NCI-H226 (cell line): ENCODE results near the gene VEPH1.

ENCODE experiments used
- DNase-seq: peaks from one replicate; pipeline ENCODE4 v3.0.0-alpha.2; 2015

The VEPH1 gene

DNA sequence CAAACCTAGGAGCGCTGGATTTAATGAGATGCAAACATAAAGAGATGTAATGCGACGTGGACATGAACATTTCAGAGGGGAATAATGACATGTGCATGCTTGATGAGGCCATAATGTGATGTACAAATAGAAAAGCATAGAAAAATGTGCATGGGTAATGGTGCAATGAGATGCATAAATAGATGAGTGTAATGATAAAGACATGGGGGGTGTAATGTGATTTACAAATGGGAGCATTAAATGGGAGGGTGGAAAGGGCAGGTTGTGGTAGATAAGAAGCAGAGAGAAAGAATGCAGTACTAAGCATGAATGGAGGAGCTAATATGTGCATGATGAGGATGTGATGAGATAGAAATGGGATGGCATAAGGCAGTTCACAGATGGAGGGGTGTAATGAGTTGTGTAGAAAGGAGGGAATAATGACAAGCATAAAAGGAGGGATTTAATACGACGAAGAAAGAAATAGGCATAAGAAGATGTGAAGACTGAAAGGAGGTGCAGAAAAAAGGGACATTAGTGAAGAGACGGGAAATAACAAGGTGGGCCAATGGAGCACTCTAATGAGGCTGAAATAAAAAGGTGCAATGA lies 205.8 kb downstream of the VEPH1 start:
- DNase-seq, result no peak

DNA sequence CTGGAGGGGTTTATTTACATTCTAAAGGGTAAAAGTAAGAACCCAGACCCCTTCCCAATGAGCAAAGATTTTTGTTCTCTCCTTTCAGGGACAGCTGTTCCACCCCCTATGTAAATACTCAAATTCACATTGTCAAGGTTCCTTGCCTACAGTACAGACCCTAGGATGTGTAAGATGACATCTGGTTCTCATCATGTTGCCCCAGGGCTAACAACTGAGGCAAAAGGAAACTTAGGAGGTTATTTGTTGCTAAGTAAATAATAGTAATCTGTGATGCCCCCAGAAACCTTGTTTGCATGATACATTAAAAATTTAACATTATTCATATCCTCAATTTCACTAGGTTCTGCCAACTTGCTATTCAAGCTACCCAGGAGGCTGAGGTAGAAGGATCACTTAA lies 208.3 kb downstream of the VEPH1 start:
- DNase-seq, result no peak

DNA sequence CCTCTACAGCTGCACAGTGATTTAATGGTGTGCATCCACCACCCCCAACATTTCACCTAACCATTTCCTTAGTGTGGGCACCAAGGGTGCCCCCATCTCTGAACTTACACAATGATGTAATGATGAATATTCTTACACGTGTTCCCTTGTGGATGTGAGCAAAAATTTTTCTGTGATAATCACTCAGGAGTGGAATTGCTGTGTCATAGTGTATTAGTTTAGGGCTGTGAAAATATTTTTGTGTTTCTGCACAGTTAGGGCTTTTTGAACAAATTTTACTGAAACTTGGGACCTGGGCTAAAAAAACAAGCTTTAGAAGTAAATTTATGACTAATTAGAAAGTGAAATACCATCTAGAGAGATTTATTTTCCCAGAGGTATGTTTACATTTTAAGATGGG lies 208.7 kb downstream of the VEPH1 start:
- no peak for DNase-seq

DNA sequence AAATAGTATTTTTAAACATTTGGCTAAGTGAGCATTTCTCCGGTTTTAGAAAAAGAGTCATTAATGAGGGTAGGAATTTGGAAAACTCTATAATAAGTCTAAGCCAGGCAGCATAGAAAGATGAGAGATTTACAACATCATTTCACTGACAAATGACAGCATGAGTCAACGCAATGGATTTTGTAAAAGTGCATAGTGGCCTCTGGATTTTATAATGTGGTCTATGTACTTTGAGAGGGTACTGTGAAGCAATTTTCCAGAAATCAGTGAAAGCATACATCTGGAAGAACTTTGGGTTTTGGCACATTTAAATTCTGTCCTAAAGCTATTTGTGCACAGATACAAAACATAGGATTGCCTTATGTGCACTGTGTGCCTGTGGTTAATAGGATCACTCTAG lies 212.4 kb downstream of the VEPH1 start:
- DNase-seq, result peak; percentile 47

DNA sequence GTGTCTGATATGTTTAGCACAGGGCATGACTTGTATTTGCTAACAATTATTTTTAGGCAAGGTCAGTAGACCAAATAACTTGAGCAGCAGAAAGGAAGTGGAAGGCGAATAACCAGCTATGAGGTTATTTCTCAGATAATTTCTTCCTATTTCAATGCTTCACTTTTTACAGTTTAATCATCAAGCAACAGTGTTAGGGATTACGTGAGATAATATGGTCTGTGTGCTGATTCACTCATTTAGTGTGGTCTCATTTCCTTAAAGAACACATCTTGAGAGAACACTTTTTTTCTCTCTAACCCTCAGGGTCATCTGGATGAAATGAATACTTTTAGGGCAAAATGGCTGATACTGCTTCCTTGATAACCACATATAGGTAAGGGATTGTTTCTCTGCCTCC lies 217.2 kb downstream of the VEPH1 start:
- no peak for DNase-seq

GRCh38 chr3:157285141-157285540 lies 218.1 kb downstream of the VEPH1 start:
- no peak for DNase-seq

DNA sequence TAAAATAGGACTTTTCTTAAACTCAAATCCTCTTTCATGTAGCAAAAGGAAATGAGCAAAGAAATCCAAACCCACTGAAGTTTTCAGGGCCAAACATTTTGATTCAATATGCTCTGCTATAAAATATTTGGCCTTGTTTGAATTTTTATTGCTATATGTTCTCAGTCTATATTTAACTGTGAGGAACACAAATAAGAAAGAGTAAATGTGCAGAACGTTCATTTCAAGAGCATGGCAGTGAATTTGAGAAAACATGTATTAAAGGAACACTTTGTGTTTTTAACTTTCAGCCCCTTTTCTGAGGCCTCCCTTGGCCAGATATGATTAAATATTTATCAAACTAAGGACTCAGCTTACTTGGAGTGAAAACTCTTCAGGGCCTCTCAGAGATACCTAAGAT lies 218.5 kb downstream of the VEPH1 start:
- DNase-seq, result no peak

- DNase-seq, result peak; percentile 65
Measured at GRCh38 chr3:157282261-157283191, 220.7 kb downstream of the VEPH1 start.

DNA sequence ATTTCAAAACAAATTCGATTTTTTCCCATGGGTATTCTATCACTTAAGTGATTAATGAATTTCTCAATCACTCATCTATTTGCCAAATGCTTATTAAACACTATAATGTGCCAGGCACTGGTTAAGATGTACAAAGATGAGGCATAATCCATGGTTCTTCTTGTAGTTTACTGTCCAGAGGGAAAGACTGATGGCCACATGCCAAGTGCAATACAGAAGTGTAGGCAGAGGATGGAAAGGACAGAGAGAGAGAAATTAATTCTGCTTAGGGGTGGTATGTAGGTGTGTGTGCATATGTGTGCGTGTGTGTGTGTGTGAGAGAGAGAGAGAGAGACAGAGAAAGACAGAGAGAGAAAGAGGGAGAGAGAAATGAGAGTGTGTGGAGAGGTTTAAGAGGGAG lies 222.4 kb downstream of the VEPH1 start:
- no peak for DNase-seq

DNA sequence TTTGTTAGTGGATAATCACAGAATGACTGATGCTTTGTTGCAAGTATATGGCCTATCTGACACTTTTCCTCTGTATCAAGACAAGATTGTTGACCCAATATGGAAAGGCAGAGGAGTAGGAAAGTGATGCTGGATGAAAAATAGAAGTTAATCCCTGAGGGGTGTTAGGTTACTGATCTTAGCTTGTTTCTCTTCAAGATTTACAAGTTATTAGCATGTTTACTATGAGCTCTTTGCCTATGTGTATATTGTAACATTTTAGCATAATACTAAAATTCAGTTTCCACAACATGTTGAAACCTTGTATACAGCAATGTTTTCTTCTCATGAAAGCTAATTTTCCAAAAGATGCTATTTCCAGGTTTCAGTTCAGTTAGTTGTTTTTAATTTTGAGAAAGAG lies 222.9 kb downstream of the VEPH1 start:
- no peak for DNase-seq

GRCh38 chr3:157279237-157279636 lies 224.0 kb downstream of the VEPH1 start:
- DNase-seq, result peak; percentile 47

DNA sequence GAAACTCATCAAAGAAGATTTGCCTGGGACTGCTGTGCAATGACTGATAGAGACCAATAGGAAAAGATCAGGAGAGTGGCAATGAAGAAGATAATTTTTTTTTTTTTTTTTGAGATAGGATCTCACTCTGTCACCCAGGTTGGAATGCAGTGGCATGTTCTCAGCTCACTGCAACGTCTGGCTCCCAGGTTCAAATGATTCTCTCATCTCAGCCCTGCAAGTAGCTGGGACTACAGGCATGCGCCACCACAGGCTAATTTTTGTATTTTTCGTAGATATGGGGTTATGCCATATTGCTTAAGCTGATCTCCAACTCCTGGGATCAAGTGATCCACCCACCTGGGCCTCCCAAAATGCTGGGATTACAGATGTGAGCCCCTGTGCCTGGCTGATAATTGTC lies 226.4 kb downstream of the VEPH1 start:
- no peak for DNase-seq

DNA sequence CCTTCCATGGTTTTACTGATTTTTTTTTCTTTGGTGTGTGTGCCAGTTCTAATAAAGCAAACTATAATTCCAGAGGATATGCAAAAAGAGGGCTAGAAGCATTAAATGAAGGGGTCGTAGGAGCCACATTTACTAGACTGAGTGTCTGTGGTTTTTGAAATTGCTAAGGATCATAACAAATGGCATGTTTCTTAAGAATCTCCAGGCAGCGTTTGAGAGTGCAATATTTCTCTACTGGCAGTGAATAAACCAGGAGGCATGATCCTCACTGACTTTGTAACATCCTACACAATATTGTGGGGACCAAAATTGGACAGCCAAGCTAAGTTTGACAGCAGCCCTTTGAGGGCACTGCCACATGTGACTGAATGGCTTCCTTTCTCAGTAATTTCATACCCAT lies 227.4 kb downstream of the VEPH1 start:
- no peak for DNase-seq

DNA sequence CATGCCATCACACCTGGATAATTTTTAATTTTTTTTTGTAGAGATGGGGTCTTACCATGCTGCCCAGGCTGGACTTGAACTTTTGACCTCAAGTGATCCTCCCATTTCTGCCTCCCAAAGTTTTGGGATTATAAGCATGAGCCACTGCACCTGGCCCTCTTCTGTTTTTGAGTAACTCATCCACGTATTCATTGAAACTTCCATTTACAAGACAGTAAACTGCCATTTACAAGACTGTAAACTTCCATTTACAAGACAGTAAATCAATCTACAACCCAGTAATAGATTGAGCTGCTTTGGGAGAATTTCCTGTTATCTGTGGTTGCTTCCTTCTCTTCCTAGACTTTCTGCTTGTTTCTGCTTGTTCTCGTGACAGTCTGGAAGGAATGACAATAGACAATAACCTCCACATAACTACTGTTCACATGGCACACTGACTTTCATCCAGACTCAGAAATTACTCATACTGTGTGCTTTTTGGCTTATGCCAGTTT lies 228.5 kb downstream of the VEPH1 start:
- no peak for DNase-seq

GRCh38 chr3:157271283-157271882 lies 231.8 kb downstream of the VEPH1 start:
- DNase-seq, result no peak

DNA sequence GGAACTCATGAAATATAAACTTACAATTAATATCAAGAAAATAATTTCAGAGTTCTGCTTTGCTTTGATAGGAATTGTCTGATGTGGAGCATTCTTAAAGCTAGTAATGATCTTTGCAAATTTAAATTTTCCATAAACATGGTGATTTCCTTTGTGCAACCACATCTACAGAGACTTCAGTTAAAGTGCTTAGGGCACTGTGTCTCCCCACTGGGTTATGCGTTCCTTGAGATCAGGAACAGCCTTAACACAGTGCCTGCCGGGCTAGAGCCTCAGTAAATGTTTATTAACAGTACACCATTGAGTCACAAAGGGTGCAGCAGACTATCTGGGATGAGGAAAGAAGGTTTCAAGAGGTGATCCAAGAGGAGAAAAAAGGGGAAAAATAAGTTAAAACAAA lies 235.2 kb downstream of the VEPH1 start:
- DNase-seq, result no peak

DNA sequence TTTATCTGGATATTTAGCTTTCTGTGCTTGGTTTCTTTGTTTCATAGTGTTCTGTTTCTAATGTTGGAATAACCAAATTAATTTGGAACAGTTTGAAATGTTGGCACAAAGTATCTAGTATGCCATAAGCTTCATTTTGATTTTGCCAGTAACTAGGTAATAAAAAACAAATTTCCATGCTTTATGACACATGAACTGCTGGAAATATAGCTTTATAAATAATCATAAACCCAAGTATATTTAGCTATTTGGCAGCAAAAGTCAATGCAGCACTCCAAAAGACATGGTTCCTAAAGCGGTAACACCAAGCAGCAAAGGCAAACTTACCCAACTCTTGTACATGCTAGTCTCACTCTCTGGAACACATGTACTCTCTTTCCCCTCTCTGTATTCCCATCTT lies 237.3 kb downstream of the VEPH1 start:
- no peak for DNase-seq

DNA sequence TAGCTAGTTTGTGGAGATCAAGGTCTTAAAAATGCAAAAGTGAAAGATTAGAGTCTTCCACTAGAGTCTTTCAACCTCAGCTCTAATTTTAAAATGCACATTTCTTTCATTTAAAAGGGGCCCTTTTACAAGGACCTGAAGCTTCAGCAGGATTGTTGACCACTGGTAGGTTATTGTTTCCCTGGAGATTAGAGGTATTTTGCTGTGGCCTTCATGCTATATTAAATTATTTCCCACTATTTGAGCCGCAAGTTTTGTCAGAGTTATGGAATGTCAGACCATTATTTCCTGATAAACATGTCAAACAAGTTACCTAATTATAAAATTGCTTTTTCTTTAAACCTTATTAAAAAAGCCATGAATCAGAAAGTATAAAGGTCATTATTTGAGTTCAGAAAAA lies 240.2 kb downstream of the VEPH1 start:
- DNase-seq, result no peak

DNA sequence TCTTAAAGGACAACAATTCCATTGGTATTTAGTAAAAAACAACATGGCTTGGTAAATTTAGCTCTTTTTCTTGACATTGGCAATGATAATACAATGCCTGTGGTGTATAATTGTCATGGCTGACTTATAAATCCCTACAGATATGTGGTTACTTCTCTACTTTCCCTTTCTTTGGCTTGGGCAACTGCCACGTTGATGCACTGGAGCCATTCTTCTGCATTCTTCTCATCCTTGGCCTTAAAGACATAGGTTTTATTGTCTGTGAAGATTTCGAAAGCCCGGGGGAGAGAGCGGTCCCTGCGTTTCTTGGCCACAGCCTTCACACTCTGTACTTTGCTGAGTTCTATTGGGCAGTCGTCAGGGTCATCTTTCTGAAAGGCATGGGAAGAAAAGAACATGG lies 242.2 kb downstream of the VEPH1 start:
- DNase-seq, result no peak

DNA sequence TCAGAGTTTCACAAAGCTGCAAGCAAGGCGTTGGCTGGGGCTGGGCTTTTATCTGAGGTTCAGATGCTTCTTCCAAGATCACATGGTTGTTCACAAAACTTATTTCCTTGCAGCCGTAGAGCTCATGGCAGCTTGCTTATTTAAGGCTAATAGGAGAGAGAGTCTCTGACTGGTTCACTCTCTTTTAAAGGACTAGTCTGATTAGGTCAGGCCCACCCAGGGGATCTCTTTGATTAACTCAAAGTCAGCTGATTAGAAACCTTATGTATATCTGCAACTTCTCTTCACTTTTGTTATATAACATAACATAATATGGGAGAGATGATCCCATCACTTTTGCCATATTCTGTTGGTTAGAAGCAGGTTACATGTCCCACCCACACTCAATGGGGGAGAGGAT lies 243.4 kb downstream of the VEPH1 start:
- DNase-seq, result no peak

DNA sequence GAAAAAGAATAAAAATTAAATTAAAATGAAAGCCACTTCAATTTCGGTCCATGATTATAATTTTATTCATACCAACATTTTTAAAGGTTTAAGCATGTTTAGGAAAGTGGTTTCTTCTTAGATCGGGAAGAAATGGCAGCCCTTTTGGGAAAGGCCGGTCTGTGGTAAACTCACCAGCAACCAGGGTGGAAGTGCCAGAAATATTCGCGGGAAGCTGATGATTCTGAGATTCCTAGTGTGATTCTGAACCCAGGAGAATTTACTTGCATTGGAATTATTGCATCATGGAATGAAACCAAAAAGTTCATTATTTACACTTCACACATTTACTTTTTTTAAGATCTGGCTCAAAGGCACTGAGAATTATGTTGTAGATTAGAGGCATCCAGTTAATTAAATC lies 246.1 kb downstream of the VEPH1 start:
- DNase-seq, result no peak

DNA sequence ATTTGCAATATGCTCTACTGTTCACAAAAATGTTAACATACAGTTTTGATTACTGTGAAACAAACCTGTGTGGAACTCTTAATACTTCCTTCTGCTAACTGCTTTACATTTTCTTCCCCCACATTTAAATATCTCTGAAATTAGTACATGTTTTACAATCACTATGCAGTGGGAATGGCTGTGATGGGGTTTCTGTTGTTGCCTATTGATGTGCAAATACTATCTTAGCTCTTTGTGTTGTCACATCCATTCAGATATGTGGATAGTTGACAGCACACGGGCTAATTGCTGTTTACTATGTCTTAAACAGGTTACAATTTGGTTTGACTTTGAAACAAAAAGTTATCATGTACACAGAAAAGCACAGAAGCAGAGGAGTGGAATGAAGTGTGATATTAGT lies 247.4 kb downstream of the VEPH1 start:
- DNase-seq, result no peak

DNA sequence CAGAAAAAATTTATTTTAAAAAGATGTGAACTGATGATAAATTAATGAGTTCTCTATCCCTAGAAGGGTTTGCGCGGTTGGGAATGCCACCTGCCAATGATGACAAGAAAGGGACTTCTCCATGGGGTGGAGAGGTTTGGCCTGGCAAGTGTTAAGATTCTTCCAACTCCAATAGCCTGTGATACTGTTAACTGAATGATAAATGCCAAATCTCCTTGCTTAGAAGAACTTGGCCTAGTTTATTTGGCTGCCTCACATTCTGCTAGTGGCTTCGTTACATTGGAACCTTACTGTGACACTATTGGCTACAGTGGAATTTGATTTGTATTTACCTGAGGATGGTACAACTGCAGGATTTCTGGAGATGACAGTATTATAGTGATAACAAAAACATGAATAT lies 251.5 kb downstream of the VEPH1 start:
- DNase-seq, result no peak

DNA sequence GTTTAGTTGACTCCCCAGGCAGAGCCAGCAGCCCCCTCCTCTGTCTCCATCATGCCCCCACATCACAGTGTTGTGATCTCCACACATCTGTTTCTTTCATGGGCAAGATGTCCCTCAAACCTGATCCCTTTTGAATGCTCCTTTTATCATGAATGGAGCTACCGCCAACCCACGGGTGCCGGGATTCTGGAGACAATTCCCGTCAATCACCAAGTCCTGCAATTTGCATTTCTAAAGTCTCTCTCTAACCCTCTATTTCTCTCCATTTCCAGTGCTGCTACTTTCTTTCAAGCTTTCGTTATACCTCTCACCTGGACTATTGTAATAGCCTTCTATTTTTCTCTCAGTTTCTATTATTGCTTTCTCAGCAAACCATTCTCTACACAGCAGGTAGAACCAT lies 253.6 kb downstream of the VEPH1 start:
- DNase-seq, result no peak
